Activated naive CD4-positive, alpha-beta T cell (primary cell): ENCODE measurements around the gene SDSL.

Experiments
- DNase-seq, 4 experiments: peaks; one replicate each; lab custom pipeline; 2025; lab: John Stamatoyannopoulos, UW

The SDSL gene

GRCh38 chr12:113449299-113449698 lies 27.1 kb downstream of the SDSL start:
- no peak for DNase-seq

GRCh38 chr12:113449839-113450238 lies 27.7 kb downstream of the SDSL start:
- DNase-seq, result no peak

DNA sequence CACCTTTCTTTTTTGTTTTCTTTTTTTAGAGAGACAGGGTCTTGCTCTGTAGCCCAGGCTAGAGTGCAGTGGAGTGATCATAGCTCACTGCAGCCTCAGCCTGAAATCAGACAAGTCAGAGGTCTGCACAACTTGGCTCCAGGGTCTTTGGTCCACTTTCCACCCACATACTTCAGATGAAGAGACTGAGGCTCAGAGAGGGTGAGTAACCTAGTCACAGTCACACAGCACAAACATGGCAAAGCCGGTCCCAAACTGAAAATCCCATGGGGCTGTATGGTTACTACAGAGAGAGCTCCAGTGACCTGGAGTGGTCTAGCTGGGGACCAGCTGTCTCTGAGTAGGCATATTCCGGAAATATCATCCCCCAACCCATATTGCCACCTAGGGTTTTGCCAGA lies 30.3 kb downstream of the SDSL start:
- no peak for DNase-seq

DNA sequence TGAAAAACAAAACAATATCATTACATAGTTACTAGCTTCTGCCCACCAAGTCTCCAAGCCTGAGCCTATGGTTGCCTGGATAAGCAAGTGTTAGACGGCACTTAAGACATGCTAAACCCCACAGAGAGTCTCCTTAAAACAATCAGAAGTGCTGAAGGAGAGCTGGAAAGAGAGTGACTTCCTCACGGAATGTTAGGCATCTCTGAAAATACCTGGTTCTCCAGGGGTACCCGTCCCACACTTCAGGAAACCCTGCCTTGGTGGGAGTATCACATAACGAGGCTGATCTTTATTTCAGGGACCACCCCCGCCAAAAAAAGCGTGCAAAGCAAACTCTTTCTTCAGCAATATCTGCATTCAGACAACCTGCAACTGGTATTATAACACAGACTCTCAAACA lies 31.1 kb downstream of the SDSL start:
- no peak for DNase-seq

DNA sequence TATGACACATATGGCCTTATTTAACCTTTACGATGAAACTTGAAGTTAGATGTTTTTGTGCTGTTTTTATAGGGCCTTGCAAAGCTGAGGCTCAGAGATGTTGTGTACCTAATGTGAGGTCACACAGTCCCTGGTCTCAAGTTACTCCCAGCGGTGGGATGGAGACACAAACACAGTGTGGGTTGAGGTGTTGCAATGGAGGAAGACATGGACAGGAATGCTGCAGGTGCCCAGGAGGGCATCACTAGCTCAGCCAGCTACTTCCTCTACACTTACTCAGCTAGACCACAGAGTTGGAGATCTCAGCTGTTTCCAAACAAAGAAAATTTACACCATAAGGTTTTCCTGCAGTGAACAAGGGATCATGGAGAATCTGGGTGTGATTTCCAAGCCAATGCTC lies 34.0 kb downstream of the SDSL start:
- no peak for DNase-seq

DNA sequence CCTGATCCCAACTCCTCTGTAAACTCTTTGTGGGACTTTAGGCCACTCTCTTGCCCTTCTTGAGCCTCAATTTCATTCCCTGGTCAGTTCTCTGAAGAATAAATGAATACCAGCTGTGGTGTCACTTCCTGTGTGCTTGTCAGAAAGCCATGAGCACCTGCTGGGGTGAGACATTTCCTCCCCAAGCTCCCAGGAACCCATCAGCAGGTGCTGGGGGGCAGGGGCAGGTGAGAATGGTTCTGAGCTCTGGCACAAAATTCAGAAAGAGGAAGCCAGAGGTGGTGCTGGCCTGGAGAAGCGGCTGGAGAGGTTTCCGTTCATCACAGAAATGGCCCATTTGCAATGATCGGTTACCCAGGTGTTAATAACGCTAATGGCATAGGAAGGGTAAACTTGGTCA lies 34.6 kb downstream of the SDSL start:
- DNase-seq, result no peak

- DNase-seq, result no peak
Measured at GRCh38 chr12:113457185-113457584, 35.0 kb downstream of the SDSL start.

- DNase-seq, result no peak
Measured at GRCh38 chr12:113457710-113458109, 35.5 kb downstream of the SDSL start.

DNA sequence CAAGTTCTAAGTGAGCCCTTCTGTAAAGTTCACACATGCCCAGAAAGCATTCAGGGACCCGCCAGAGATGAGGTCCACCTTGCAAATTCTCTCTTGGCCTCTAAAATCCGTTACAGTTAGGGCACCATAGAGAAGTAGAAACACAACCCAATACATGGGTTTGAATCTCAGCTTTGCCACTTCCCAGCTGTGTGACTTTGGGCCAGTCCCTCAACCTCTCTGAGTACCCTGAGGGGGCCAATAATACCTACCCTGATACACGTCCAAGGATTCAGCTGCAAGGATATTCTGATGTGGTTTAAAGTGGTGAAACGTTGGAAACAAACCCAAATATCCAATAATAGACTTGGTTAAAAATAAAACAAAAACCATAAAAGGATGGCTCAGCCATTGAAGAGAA lies 37.8 kb downstream of the SDSL start:
- no peak for DNase-seq

GRCh38 chr12:113461666-113462065 lies 39.5 kb downstream of the SDSL start:
- no peak for DNase-seq

DNA sequence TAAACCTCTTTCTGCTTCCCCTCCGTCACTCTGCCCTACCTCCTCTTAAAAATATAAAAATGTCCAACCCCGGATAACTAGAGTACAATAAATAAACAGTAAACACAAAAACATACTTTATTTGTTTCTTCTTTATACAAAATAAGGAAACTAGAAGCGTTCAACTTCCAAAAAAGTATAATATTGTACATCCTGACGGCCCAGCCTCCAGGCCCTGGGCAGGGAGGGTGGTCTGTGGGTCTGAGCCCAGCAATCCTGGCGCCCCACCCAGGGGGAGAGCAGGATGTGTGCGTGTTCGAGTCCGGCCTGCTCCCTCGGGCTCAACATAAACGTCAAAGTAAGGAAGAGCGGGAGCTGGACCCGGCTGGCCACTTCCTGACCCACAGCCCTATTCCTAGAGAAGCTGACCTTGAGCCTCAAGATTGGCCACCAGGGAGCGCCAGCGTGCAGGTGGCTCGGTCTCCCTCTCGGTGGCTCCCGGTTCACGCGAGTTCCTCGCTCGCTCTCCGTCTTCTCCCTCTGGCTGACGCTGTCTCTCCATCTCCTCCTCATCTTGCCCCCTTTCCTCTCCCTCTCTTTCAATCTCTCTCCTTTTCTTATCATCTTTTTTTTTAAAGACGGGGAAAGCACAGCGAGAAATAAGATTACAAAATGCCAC lies 40.1 kb downstream of the SDSL start:
- DNase-seq, result peak; percentile 23 to 57 (median 44)

- DNase-seq, result no peak
Measured at GRCh38 chr12:113462998-113463745, 41.0 kb downstream of the SDSL start.

- no peak for DNase-seq
Measured at GRCh38 chr12:113463746-113464451, 41.7 kb downstream of the SDSL start.

DNA sequence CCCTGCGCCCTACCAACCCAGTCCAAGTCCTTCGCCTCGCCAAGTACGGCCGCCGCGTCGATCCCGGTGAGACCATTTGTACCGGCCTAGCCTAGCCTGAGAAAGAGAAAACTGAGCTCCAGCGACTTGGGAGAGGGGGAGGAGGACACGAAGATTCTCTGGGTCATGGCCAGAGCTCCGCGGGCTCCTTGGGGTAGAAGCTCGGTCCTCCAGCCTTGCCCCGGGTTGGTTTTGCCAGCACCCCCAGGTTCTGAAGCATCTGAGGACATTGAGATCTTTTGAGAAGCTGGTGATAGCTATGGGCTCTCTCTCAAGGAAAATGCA lies 42.2 kb downstream of the SDSL start:
- DNase-seq, result no peak

DNA sequence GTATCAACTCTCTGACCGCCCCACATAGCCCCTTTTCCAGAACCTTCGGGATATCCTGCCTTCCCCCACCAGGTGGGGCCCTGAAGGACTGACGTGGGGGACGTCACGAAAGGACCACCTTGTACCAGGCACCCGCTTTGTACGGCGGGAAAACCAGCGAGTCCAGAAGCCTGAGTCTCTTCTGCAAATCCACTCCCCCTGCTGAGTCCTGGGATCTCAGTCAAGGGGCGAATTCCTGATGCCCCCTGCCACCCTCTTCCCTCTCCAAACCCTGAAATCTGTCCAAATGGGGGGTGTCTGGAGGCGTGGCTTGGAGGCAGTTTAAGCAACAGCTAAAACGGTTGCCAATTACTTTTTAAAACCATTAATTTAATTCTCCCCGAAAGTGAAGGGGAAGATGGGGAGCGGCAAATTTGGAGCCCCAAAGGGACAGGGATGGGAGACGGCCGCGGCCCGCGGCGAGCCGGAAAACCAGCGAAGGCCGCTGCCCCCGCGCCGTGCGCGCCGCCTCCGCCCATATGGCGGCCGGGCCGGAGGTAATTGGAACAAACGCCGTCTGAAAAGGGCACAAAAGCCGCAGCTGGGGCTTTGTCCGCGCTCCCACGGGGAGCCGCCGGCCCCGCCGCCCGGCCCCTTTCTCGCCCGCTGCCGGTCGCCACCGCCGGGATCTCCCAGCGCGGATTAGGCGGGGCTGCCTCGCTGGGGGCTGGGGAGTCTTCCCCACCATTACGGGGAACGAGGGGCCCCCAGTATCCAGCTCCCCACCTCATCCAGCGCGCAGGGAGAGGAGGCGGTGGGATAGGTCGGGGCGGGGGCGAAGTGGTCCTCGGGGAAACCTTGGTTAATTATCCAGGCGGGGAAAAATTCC lies 42.9 kb downstream of the SDSL start:
- no peak for DNase-seq

GRCh38 chr12:113465808-113466453 lies 43.8 kb downstream of the SDSL start:
- no peak for DNase-seq

DNA sequence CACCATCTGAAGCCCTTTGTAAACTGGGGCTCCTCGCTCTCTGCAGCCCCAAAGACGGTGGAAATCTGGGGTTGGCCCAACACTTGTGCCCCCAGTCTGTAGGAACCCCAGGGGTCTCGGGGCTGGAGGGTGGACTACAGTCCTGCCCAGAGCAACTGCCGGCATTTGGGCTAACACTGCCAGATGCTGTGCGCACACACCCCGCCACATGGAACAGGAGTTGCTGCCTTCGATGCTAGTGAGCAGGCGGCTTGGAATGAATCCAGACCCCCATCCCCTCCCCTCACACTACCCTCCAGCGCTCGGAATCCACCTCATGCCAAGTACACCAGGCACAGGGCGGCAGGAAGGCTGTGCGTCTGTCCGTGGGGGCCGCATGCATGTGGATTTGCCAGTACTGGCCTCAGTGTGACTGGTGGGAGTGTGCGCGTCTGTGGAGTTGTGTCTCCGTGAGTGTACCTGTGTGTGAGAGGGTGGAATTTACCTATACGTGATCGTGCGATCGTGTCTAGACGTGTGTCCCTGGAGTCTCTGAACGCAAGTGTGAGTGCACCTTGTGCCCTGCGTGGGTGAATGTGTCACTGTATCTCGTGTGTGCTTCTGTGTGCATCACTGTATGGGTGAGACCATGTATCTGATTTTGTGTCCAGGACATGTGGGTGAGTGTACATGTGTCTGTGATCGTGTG lies 44.4 kb downstream of the SDSL start:
- no peak for DNase-seq

DNA sequence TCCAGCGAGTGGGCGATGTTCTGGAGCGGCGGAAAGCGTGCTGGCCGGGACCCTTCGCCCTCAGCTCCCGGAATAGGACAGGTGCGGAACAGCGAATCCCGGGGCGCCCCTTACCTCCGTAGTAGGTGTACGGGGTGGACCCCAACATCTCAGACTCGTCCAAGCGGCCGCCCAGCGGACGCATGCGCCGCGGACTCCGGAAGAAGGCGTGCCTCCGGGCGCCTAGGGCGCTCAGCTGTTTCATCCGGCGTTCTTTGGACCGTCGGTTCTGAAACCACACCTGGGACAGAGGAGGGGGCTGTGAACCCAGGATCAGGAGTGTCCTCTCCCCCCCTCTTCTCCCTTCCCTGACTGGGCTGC lies 44.9 kb downstream of the SDSL start:
- no peak for DNase-seq

GRCh38 chr12:113467502-113468364 lies 45.6 kb downstream of the SDSL start:
- DNase-seq, result no peak
